HEK293 (cell line): Measurements from ENCODE around the gene RCSD1.

Experiments
- CTCF ChIA-PET: fragments of 350-600 bp; formaldehyde crosslinking; extraction: SDS; loops from one replicate; lab custom pipeline; 2021; ENCODE audit warnings: antibody characterized with exemption; lab: Yijun Ruan, JAX
- POLR2A ChIA-PET: fragments of 300-600 bp; formaldehyde crosslinking; extraction: SDS; loops from one replicate; lab custom pipeline; 2020; ENCODE audit warnings: antibody characterized with exemption, inconsistent platforms; lab: Yijun Ruan, JAX
- H3K27ac ChIP-seq: fragments of 200-500 bp; sonication (Bioruptor generic); 2 replicates; pipeline ENCODE4 v1.5.1; 2014; ENCODE audit warnings: low read depth, low read length, control low read depth, inconsistent platforms; ENCODE audit errors: extremely low read depth
- H3K36me3 ChIP-seq, 2 experiments: fragments of 200-500 bp in 1 of 2; sonication (Bioruptor generic) in 1 of 2; 1 replicate in 1 of 2; 2 replicates in 1 of 2; pipeline ENCODE4 v1.5.1; 2014 to 2017; ENCODE audit warnings: inconsistent platforms in 2 of 2, low read length in 2 of 2; ENCODE audit not compliant: control insufficient read depth in 2 of 2, insufficient read depth in 1 of 2
- H3K4me1 ChIP-seq: fragments of 200-500 bp; sonication (Bioruptor generic); 2 replicates; pipeline ENCODE4 v1.5.1; 2014; ENCODE audit warnings: mild to moderate bottlenecking, low read length, inconsistent platforms; ENCODE audit not compliant: control insufficient read depth, insufficient read depth
- H3K4me3 ChIP-seq: 2 replicates; pipeline ENCODE4 v1.5.1; 2011; ENCODE audit warnings: low read depth, mild to moderate bottlenecking, control low read depth, low read length, moderate library complexity
- H3K9me3 ChIP-seq: fragments of 200-500 bp; sonication (Bioruptor generic); 2 replicates; pipeline ENCODE4 v1.5.1; 2014; ENCODE audit warnings: low read depth, low read length, inconsistent platforms; ENCODE audit not compliant: control insufficient read depth, insufficient read depth
- EGR2 ChIP-seq: fragments of 450-650 bp; formaldehyde crosslinking; IDR thresholded peaks from 2 replicates; pipeline ENCODE4 v1.5.1; 2016; ENCODE audit warnings: low read depth, missing biosample characterization, missing genetic modification characterization
- GFI1B ChIP-seq: fragments of 450-650 bp; formaldehyde crosslinking; IDR thresholded peaks from 2 replicates; pipeline ENCODE4 v1.5.1; 2016; ENCODE audit warnings: missing biosample characterization, missing genetic modification characterization
- GLI4 ChIP-seq: fragments of 450-650 bp; formaldehyde crosslinking; IDR thresholded peaks from 2 replicates; pipeline ENCODE4 v1.5.1; 2016; ENCODE audit warnings: missing biosample characterization, missing genetic modification characterization
- HOXA7 ChIP-seq: sonication (generic); formaldehyde crosslinking; IDR thresholded peaks from 2 replicates; pipeline ENCODE4 v1.8.1; 2022; ENCODE audit warnings: missing genetic modification reagents, borderline replicate concordance
- MEIS1 ChIP-seq: sonication (generic); formaldehyde crosslinking; IDR thresholded peaks from 2 replicates; pipeline ENCODE4 v1.8.1; 2022; ENCODE audit warnings: missing genetic modification reagents, mild to moderate bottlenecking, borderline replicate concordance
- OSR2 ChIP-seq: fragments of 450-650 bp; formaldehyde crosslinking; IDR thresholded peaks from 2 replicates; pipeline ENCODE4 v1.5.1; 2016; ENCODE audit warnings: missing biosample characterization, missing genetic modification characterization
- PATZ1 ChIP-seq: fragments of 450-650 bp; formaldehyde crosslinking; IDR thresholded peaks from 2 replicates; pipeline ENCODE4 v1.5.1; 2016; ENCODE audit warnings: missing biosample characterization, missing genetic modification characterization
- SCRT1 ChIP-seq: fragments of 450-650 bp; formaldehyde crosslinking; IDR thresholded peaks from 2 replicates; pipeline ENCODE4 v1.5.1; 2016; ENCODE audit warnings: missing biosample characterization, missing genetic modification characterization, borderline replicate concordance
- SCRT2 ChIP-seq: fragments of 450-650 bp; formaldehyde crosslinking; IDR thresholded peaks from 2 replicates; pipeline ENCODE4 v1.5.1; 2016; ENCODE audit warnings: missing biosample characterization, missing genetic modification characterization
- ZBTB11 ChIP-seq: fragments of 450-650 bp; formaldehyde crosslinking; conservative IDR thresholded peaks from 2 replicates; pipeline ENCODE4 v1.5.1; 2016; ENCODE audit warnings: low read depth, missing biosample characterization, missing genetic modification characterization
- ZFHX2 ChIP-seq: fragments of 450-650 bp; formaldehyde crosslinking; conservative IDR thresholded peaks from 2 replicates; pipeline ENCODE4 v1.5.1; 2016; ENCODE audit warnings: missing biosample characterization, missing genetic modification characterization
- ZNF121 ChIP-seq: fragments of 450-650 bp; formaldehyde crosslinking; IDR thresholded peaks from 2 replicates; pipeline ENCODE4 v1.5.1; 2016; ENCODE audit warnings: missing biosample characterization, missing genetic modification characterization
- ZNF169 ChIP-seq: fragments of 450-650 bp; formaldehyde crosslinking; IDR thresholded peaks from 2 replicates; pipeline ENCODE4 v1.5.1; 2016; ENCODE audit warnings: missing biosample characterization, missing genetic modification characterization
- ZNF18 ChIP-seq: fragments of 450-650 bp; formaldehyde crosslinking; IDR thresholded peaks from 2 replicates; pipeline ENCODE4 v1.5.1; 2016; ENCODE audit warnings: missing biosample characterization, missing genetic modification characterization
- ZNF274 ChIP-seq, 2 experiments: fragments of 200-500 bp in 1 of 2; fragments of 450-650 bp in 1 of 2; sonication (Bioruptor generic) in 1 of 2; formaldehyde crosslinking in 1 of 2; IDR thresholded peaks; 2 replicates each; pipeline versions ENCODE4 v1.5.1 to v1.6.1; 2014 to 2016; ENCODE audit warnings: borderline replicate concordance in 1 of 2, inconsistent platforms in 1 of 2, low read length in 1 of 2, missing biosample characterization in 1 of 2, missing genetic modification characterization in 1 of 2
- ZNF473 ChIP-seq: fragments of 450-650 bp; formaldehyde crosslinking; IDR thresholded peaks from 2 replicates; pipeline ENCODE4 v1.5.1; 2017; ENCODE audit warnings: missing biosample characterization, missing genetic modification characterization
- ZNF555 ChIP-seq: fragments of 450-650 bp; formaldehyde crosslinking; conservative IDR thresholded peaks from 2 replicates; pipeline ENCODE4 v1.5.1; 2017; ENCODE audit warnings: missing biosample characterization, mild to moderate bottlenecking, missing genetic modification characterization, inconsistent platforms
- ZNF560 ChIP-seq: fragments of 450-650 bp; formaldehyde crosslinking; IDR thresholded peaks from 2 replicates; pipeline ENCODE4 v1.5.1; 2017; ENCODE audit warnings: missing biosample characterization, missing genetic modification characterization, borderline replicate concordance
- ZNF600 ChIP-seq: fragments of 450-650 bp; formaldehyde crosslinking; IDR thresholded peaks from 2 replicates; pipeline ENCODE4 v1.5.1; 2016; ENCODE audit warnings: missing biosample characterization, missing genetic modification characterization
- ZNF677 ChIP-seq: fragments of 450-650 bp; IDR thresholded peaks from 2 replicates; pipeline ENCODE4 v1.5.0; 2018; ENCODE audit warnings: missing biosample characterization, mild to moderate bottlenecking, missing genetic modification characterization, moderate library complexity
- ZNF701 ChIP-seq: fragments of 450-650 bp; formaldehyde crosslinking; IDR thresholded peaks from 2 replicates; pipeline ENCODE4 v1.5.1; 2016; ENCODE audit warnings: missing biosample characterization, missing genetic modification characterization
- ZNF777 ChIP-seq: fragments of 450-650 bp; formaldehyde crosslinking; IDR thresholded peaks from 2 replicates; pipeline ENCODE4 v1.5.1; 2017; ENCODE audit warnings: missing biosample characterization, missing genetic modification characterization, borderline replicate concordance
- ZNF791 ChIP-seq: fragments of 450-650 bp; formaldehyde crosslinking; IDR thresholded peaks from 2 replicates; pipeline ENCODE4 v1.5.1; 2016; ENCODE audit warnings: missing biosample characterization, missing genetic modification characterization
- ZNF837 ChIP-seq: fragments of 450-650 bp; formaldehyde crosslinking; IDR thresholded peaks from 2 replicates; pipeline ENCODE4 v1.5.1; 2016; ENCODE audit warnings: missing biosample characterization, missing genetic modification characterization

The RCSD1 gene

GRCh38 chr1:167723707-167724323 is 93.8 kb downstream of the RCSD1 start:
- ChIA-PET POLR2A (no interaction called here), CTCF (interaction anchor here (0.7 to 1.1 kb wide), 2 partner anchors 9 to 359 kb away, joined by 3 to 4 read pairs; no protein-coding TSS in a partner anchor)
- H3K36me3 ChIP-seq: no peaks in the 10 kb centered on the region
- H3K27ac ChIP-seq: no peak overlapping the region
- H3K4me3 ChIP-seq: 0 out of 2 replicates have a peak overlapping the region, but pooled peaks have one; percentile 4
- TF ChIP-seq SCRT2 (peak; percentile 97), ZNF121 (peak; percentile 55; the same call in 1 of the 2 replicates), EGR2 (tag by site-specific recombination) (peak; percentile 93), OSR2 (tag by site-specific recombination) (peak; percentile 82), ZNF169 (tag by site-specific recombination) (no peak), ZFHX2 (tag by site-specific recombination) (peak; percentile 86), ZNF791 (tag by site-specific recombination) (no peak), ZNF600 (tag by site-specific recombination) (peak; percentile 65; the same call in 1 of the 2 replicates), SCRT1 (peak; percentile 94), ZNF837 (tag by site-specific recombination) (no peak)
- no peaks in the 10 kb centered on the region for H3K9me3 ChIP-seq
- H3K4me1 ChIP-seq: peaks cover 7% of the 10 kb centered on the region

GRCh38 chr1:167726008-167726407 is 96.0 kb downstream of the RCSD1 start:
- TF ChIP-seq GLI4 (tag by site-specific recombination) (no peak), ZNF777 (tag by site-specific recombination) (no peak), GFI1B (tag by site-specific recombination) (no peak), ZNF560 (tag by site-specific recombination) (no peak), ZNF677 (tag by site-specific recombination) (no peak), HOXA7 (CRISPR knock-in tag) (no peak)
- TF ChIP-seq, all 188 proteins: peak for 0
- Histone ChIP-seq H3K9me3 (no peaks in the 10 kb centered on the region), H3K36me3 (peaks cover 0 to 8% of the 10 kb centered on the region in 2 experiments; a peak in 2 of 3 replicates), H3K4me1 (peaks cover 7% of the 10 kb centered on the region), H3K4me3 (no peak overlapping the region), H3K27ac (no peak overlapping the region)
- CTCF ChIA-PET: interaction anchor here (1.1 to 1.3 kb wide), 2 partner anchors 8 to 11 kb away, joined by 3 to 4 read pairs; no protein-coding TSS in a partner anchor
- POLR2A ChIA-PET: no interaction called here

- ChIA-PET POLR2A (no interaction called here), CTCF (interaction anchor here (0.7 to 1.3 kb wide), 3 partner anchors 41 to 879 kb away, joined by 3 to 5 read pairs (median 3); no protein-coding TSS in a partner anchor)
- no peaks in the 10 kb centered on the region for H3K9me3 ChIP-seq
- peaks cover 7% of the 10 kb centered on the region for H3K4me1 ChIP-seq
- TF ChIP-seq MEIS1 (CRISPR knock-in tag) (no peak), ZNF555 (tag by site-specific recombination) (no peak), ZBTB11 (tag by site-specific recombination) (no peak), PATZ1 (tag by site-specific recombination) (no peak), ZNF473 (tag by site-specific recombination) (no peak), ZNF791 (tag by site-specific recombination) (no peak), ZNF274 (IDR thresholded peaks at IDR 0.05; ENCODE audit: low read length) (no peak), ZNF274 (tag by site-specific recombination; IDR thresholded peaks at IDR 0.05; ENCODE audit: borderline replicate concordance) (no peak), ZNF777 (tag by site-specific recombination) (no peak), ZNF701 (tag by site-specific recombination) (no peak), ZNF18 (tag by site-specific recombination) (no peak)
- H3K27ac ChIP-seq: no peak overlapping the region
- H3K4me3 ChIP-seq: no peak overlapping the region
- peaks cover 0 to 13% of the 10 kb centered on the region in 2 experiments; a peak in 2 of 3 replicates for H3K36me3 ChIP-seq
These were observed 98.9 kb downstream of the RCSD1 start for GRCh38 chr1:167728818-167729410.
